T-cell (primary cell): ENCODE results near the gene VIPAS39. TPM values are rescaled to one million over a fixed set of nuclear protein-coding genes. Genes with fewer than 3 reads are reported as not detected.
A peak's percentile ranks its signal among the peaks of the same experiment; 100 is the strongest.

Experiments used
- ATAC-seq, 4 experiments: fragments of 200-7000 bp in 3 of 4; fragments of 150-1000 bp in 1 of 4; cut with Tn5 transposase; replicated peaks in 1 of 4; 1 replicate in 3 of 4; 2 replicates in 1 of 4; pipeline ENCODE4 v1.10.0; 2021; ENCODE audit warnings: moderate library complexity in 3 of 4, mild to moderate bottlenecking in 2 of 4, moderate number of reproducible peaks in 1 of 4
- CTCF ChIA-PET, 2 donors: fragments of 300-600 bp; sonication (Branson Sonifier 250); formaldehyde crosslinking; loops; one replicate each; lab custom pipeline; 2022; ENCODE audit warnings: antibody characterized with exemption in 2 of 2; lab: Charles Lee
- POLR2A ChIA-PET, 2 donors: fragments of 300-600 bp; sonication (Branson Sonifier 250); formaldehyde crosslinking; loops; one replicate each; lab custom pipeline; 2022; ENCODE audit warnings: antibody characterized with exemption in 2 of 2; lab: Charles Lee
- DNase-seq, 35 experiments: peaks; one replicate each; pipeline versions ENCODE4 v3.0.0 to v3.0.0-alpha.2; 2013 to 2023
- H3K27ac ChIP-seq: one replicate; pipeline ENCODE4 v1.5.1; 2013; ENCODE audit warnings: low read length
- H3K27me3 ChIP-seq, 2 experiments: replicated peaks in 1 of 2; 1 replicate in 1 of 2; 2 replicates in 1 of 2; pipeline versions ENCODE4 v1.6.1 to v1.7.0; 2013; ENCODE audit warnings: low read length in 1 of 2, mixed read lengths in 1 of 2; ENCODE audit not compliant: control insufficient read depth in 2 of 2, insufficient read depth in 2 of 2; ENCODE audit errors: extremely low read depth in 1 of 2
- H3K36me3 ChIP-seq, 2 donors: 1 replicate in 1 of 2; 2 replicates in 1 of 2; pipeline versions ENCODE4 v1.6.1 to v1.7.0; 2013; ENCODE audit warnings: low read length in 1 of 2; ENCODE audit not compliant: control insufficient read depth in 2 of 2, insufficient read depth in 1 of 2; ENCODE audit errors: extremely low read depth in 1 of 2
- H3K4me1 ChIP-seq, 2 experiments: 1 replicate in 1 of 2; 2 replicates in 1 of 2; pipeline versions ENCODE4 v1.6.1 to v1.7.0; 2013; ENCODE audit warnings: low read length in 2 of 2, mixed read lengths in 1 of 2; ENCODE audit not compliant: insufficient read depth in 2 of 2, control insufficient read depth in 1 of 2; ENCODE audit errors: extremely low read depth in 1 of 2
- H3K4me3 ChIP-seq, 2 donors: 1 replicate in 1 of 2; 2 replicates in 1 of 2; pipeline versions ENCODE4 v1.5.1 to v1.7.0; 2013; ENCODE audit warnings: mild to moderate bottlenecking in 2 of 2, low read length in 1 of 2, moderate library complexity in 1 of 2; ENCODE audit not compliant: control insufficient read depth in 1 of 2; ENCODE audit errors: extremely low read depth in 1 of 2
- H3K9me3 ChIP-seq: 2 replicates; pipeline ENCODE4 v1.7.0; 2013
- H3K27ac Mint-ChIP-seq, 2 donors: one replicate each; pipeline ENCODE4 v1.8.0; 2020 to 2021; ENCODE audit warnings: mild to moderate bottlenecking in 2 of 2, mixed read lengths in 2 of 2
- H3K27me3 Mint-ChIP-seq, 2 donors: one replicate each; pipeline ENCODE4 v1.8.0; 2021 to 2022; ENCODE audit warnings: mixed read lengths in 2 of 2
- H3K36me3 Mint-ChIP-seq: one replicate; pipeline ENCODE4 v1.8.0; 2021; ENCODE audit warnings: mixed read lengths
- H3K4me1 Mint-ChIP-seq, 3 donors: one replicate each; pipeline ENCODE4 v1.8.0; 2020 to 2022; ENCODE audit warnings: mixed read lengths in 3 of 3, mild to moderate bottlenecking in 1 of 3
- H3K4me3 Mint-ChIP-seq, 3 donors: one replicate each; pipeline ENCODE4 v1.8.0; 2020 to 2022; ENCODE audit warnings: mild to moderate bottlenecking in 3 of 3, mixed read lengths in 3 of 3, moderate library complexity in 3 of 3
- H3K9me3 Mint-ChIP-seq, 3 donors: one replicate each; pipeline ENCODE4 v1.8.0; 2020 to 2022; ENCODE audit warnings: mixed read lengths in 3 of 3
- WGBS: methylation state at CpG from one replicate; pipeline ENCODE4 v1.1.5; 2013; ENCODE audit warnings: missing lambda C conversion rate; ENCODE audit not compliant: insufficient coverage; 5-methylcytosine and 5-hydroxymethylcytosine counted together
- total RNA-seq, 35 experiments: library from RNA in 6 of 35; stranded (reverse) in 6 of 35; fragments of 120-200 nt in 1 of 35; gene quantifications; one replicate each; pipeline versions ENCODE4 v1.2.1 to v1.2.4 and lab custom pipeline; 2013 to 2026

Gene VIPAS39
- total RNA-seq, 5 donors from 2014 or later (not counting 1 experiment from before 2014, with no cell fraction given), result 15.6 to 24.1 (median 18.2) TPM

GRCh38 chr14:77377502-77377844 is 79.9 kb downstream of the VIPAS39 start:
- H3K9me3 ChIP-seq, result no peaks in the 10 kb centered on the region
- no peak overlapping the region for H3K27ac ChIP-seq
- peaks cover 8 to 17% of the 10 kb centered on the region in 2 experiments for H3K4me1 ChIP-seq
- no peak for DNase-seq
- H3K36me3 ChIP-seq, result no peaks in the 10 kb centered on the region
- H3K4me3 Mint-ChIP-seq, result no peak overlapping the region
- H3K27me3 Mint-ChIP-seq, result no peaks in the 10 kb centered on the region
- POLR2A ChIA-PET, result interaction anchor here in 1 of 2 donors (1.3 kb wide), 1 partner anchor 82 kb away, joined by 9 read pairs; no protein-coding TSS in a partner anchor
- no peak overlapping the region for H3K27ac Mint-ChIP-seq
- no peaks in the 10 kb centered on the region for H3K27me3 ChIP-seq
- H3K36me3 Mint-ChIP-seq, result peaks cover 8% of the 10 kb centered on the region
- ATAC-seq, result peak in 3 of 4 experiments; percentile 10 to 17 (median 13)
- no peaks in the 10 kb centered on the region for H3K9me3 Mint-ChIP-seq
- peaks cover 31 to 38% (median 37%) of the 10 kb centered on the region in 3 donors for H3K4me1 Mint-ChIP-seq
- 8% methylated on average over 9 of the region's 10 CpGs for WGBS
- peak overlapping the region; percentile 95 to 98 for H3K4me3 ChIP-seq
- CTCF ChIA-PET, result interaction anchor here in 1 of 2 donors (0.6 to 1.5 kb wide), 5 partner anchors 56 to 280 kb away, joined by 3 to 12 read pairs (median 3); partner anchors contain the start of genes GSTZ1 and POMT2

- Histone ChIP-seq H3K4me1 (peaks cover 8 to 17% of the 10 kb centered on the region in 2 experiments), H3K36me3 (no peaks in the 10 kb centered on the region), H3K9me3 (no peaks in the 10 kb centered on the region), H3K27ac (peak within 1 kb of the TSS; percentile 49), H3K27me3 (no peaks in the 10 kb centered on the region), H3K4me3 (peak within 1 kb of the TSS; percentile 95 to 98)
- WGBS, result under 1% methylated on average over 69 of the region's 69 CpGs
- H3K4me3 Mint-ChIP-seq, result peak within 1 kb of the TSS in 2 of 3 donors; percentile 78 to 84
- no peaks in the 10 kb centered on the region for H3K27me3 Mint-ChIP-seq
- peak within 1 kb of the TSS; percentile 62 to 75 for H3K27ac Mint-ChIP-seq
- ATAC-seq (peak; percentile 96 to 98 (median 98)), DNase-seq (peak; percentile 69 to 91 (median 81))
- CTCF ChIA-PET, result interaction anchor here (0.5 to 1.5 kb wide), 6 partner anchors 56 to 580 kb away, joined by 3 to 12 read pairs (median 3); partner anchors contain the start of genes GSTZ1 (in 1 of the 2) and POMT2 (in 1 of the 2)
- H3K9me3 Mint-ChIP-seq, result no peaks in the 10 kb centered on the region
- peaks cover 34 to 42% (median 40%) of the 10 kb centered on the region in 3 donors for H3K4me1 Mint-ChIP-seq
- H3K36me3 Mint-ChIP-seq, result peaks cover 8% of the 10 kb centered on the region
- POLR2A ChIA-PET, result interaction anchor here in 1 of 2 donors (0.7 to 1.3 kb wide), 2 partner anchors 14 to 82 kb away, joined by 5 to 9 read pairs; no protein-coding TSS in a partner anchor
Observed at GRCh38 chr14:77376771-77377501, 80.5 kb downstream of the VIPAS39 start, which contains the start of the genes SAMD15 and TMED8. Gene SAMD15 (plus strand): TSS chr14:77377379. CDS start chr14:77377419, 40 bp downstream. Gene TMED8 (minus strand): TSS chr14:77377094. CDS start chr14:77377053, 41 bp downstream.

Other genes starting within 250 kb of the VIPAS39 start
- gene NGB, start 186.4 kb downstream of the VIPAS39 start, total RNA-seq, result not detected
- gene POMT2, start 136.7 kb downstream of the VIPAS39 start, total RNA-seq, result 10 to 100 TPM; 11.4 to 14.3 (median 13.2) TPM
- 10 to 100 TPM in 3 of 5 donors, 1 to 10 TPM in 2; 7.1 to 16.3 (median 13.6) TPM for gene GSTZ1, start 136.6 kb downstream of the VIPAS39 start, total RNA-seq
- gene TMED8, start 80.5 kb downstream of the VIPAS39 start, total RNA-seq, result 1 to 10 TPM; 6.6 to 8.9 (median 7.5) TPM
- under 1 TPM in 4 of 5 donors, not detected in 1; 0.15 to 0.75 (median 0.33) TPM for gene SAMD15, start 80.2 kb downstream of the VIPAS39 start, total RNA-seq
- 1 to 10 TPM in 3 of 5 donors, under 1 TPM in 2; 0.33 to 1.7 (median 1.2) TPM for gene NOXRED1, start 34.1 kb downstream of the VIPAS39 start, total RNA-seq
- gene AHSA1, start 492 bp upstream of the VIPAS39 start, total RNA-seq, result 100 to 1,000 TPM in 1 of 5 donors, 10 to 100 TPM in 4; 59.8 to 101 (median 88.4) TPM
- gene ISM2, start 41.2 kb upstream of the VIPAS39 start, total RNA-seq, result not detected
- gene SPTLC2, start 159.0 kb upstream of the VIPAS39 start, total RNA-seq, result 10 to 100 TPM; 20.8 to 33.7 (median 26.2) TPM